Activated CD4-positive, alpha-beta T cell treated with anti-CD3 and anti-CD28 coated beads, Interleukin-2, amount 10 ng/mL, durations not matched to agents 24 days and 14 days (primary cell): ENCODE measurements around the gene CHN1. TPM values are rescaled to one million over a fixed set of nuclear protein-coding genes. Genes with fewer than 3 reads are reported as not detected.

ENCODE experiments used
- DNase-seq: peaks from one replicate; pipeline ENCODE4 v3.0.0; 2022
- H3K27ac Mint-ChIP-seq: one replicate; pipeline ENCODE4 v1.8.0; 2022; ENCODE audit warnings: mild to moderate bottlenecking, mixed read lengths
- H3K27me3 Mint-ChIP-seq: one replicate; pipeline ENCODE4 v1.8.0; 2022; ENCODE audit warnings: mixed read lengths
- H3K36me3 Mint-ChIP-seq: one replicate; pipeline ENCODE4 v1.8.0; 2022; ENCODE audit warnings: low read depth, mild to moderate bottlenecking, mixed read lengths
- H3K4me1 Mint-ChIP-seq: one replicate; pipeline ENCODE4 v1.8.0; 2021; ENCODE audit warnings: mixed read lengths
- H3K4me3 Mint-ChIP-seq: one replicate; pipeline ENCODE4 v1.8.0; 2022; ENCODE audit warnings: mild to moderate bottlenecking, moderate library complexity, mixed read lengths
- H3K9me3 Mint-ChIP-seq: one replicate; pipeline ENCODE4 v1.8.0; 2021; ENCODE audit warnings: mixed read lengths
- intact Hi-C: fragments of 100-400 bp; cut with micrococcal nuclease; formaldehyde crosslinking; loops from one replicate; pipeline ENCODE4 v1.15.1; 2023
- total RNA-seq: library from RNA; stranded (reverse); gene quantifications from 2 replicates; pipeline ENCODE4 v1.2.3, GENCODE V29; 2022

Gene CHN1
- total RNA-seq, 1 donor from 2014 or later: 3.1 TPM

DNA sequence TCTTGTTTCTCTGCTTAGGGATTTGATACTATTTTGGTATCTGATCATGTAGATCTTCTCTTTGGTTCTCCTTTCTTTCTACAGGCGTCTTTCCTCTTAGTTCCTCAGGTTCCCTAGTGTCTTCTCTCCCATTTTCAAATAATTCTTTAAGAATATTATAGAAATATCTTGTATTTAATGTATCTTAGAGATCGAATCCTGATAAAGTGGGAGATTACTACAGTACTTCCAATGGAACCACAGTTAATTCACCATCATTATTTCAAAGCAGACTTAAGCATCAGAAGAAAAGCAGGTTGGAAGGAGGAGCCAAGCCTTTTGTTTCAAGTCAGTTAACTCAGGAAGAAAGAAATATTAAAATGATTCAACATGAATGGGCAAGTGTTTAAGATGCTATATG lies 1.1 kb upstream of the CHN1 start:
- Mint-ChIP-seq H3K36me3 (no peaks in the 10 kb centered on the region), H3K27ac (no peak overlapping the region), H3K4me3 (peak overlapping the region; percentile 76), H3K9me3 (no peaks in the 10 kb centered on the region), H3K27me3 (peaks cover 67% of the 10 kb centered on the region), H3K4me1 (peaks cover 3% of the 10 kb centered on the region)
- intact Hi-C loops: loop anchor here (10.0 kb wide), 1 partner anchor 431 kb away; no protein-coding TSS in a partner anchor
- no peak for DNase-seq

DNA sequence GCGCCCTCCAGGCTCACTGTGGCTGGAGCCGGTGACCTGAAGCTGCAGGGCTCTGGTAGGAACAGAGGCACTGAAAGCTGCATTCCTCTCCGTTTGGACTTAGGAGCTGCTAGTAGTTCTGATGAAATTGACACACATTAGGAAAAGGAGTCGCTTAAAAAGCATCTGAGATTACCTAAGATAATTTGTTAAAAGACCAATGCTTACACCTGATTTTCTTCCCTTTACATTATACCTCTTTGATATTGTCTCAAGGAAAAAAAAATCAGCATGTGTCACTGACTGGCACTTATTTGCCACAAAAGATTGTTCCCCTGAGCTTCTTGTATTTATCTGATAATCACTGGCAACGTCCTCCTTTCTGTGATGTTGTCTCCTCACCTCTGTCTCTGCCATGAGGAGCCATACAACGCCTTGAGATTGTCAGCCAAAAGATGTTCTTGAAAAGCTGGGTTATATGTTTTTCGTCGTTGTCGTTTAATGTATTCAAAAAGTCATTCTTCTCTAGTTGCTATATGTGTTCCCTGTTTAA lies 618 bp upstream of the CHN1 start:
- H3K27ac Mint-ChIP-seq: no peak overlapping the region
- H3K36me3 Mint-ChIP-seq: no peaks in the 10 kb centered on the region
- no peaks in the 10 kb centered on the region for H3K9me3 Mint-ChIP-seq
- DNase-seq: no peak
- peaks cover 3% of the 10 kb centered on the region for H3K4me1 Mint-ChIP-seq
- peak overlapping the region; percentile 76 for H3K4me3 Mint-ChIP-seq
- H3K27me3 Mint-ChIP-seq: peaks cover 68% of the 10 kb centered on the region
- intact Hi-C loops: loop anchor here (1.0 to 10.0 kb wide), 2 partner anchors 256 to 431 kb away; no protein-coding TSS in a partner anchor

DNA sequence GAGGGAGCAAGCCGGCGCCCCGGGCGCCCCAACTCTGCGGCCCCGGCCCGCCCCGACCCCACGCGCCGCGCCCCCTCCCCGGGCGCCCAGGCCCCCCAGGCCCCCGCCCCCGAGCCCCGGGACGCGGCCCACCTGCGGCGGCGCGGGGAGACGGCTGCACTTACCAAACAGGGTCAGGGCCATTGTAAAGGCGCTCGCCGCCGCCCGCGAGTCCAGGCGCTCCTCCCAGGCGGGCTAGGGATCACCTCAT lies 526 bp downstream of the CHN1 start:
- no peak overlapping the region for H3K27ac Mint-ChIP-seq
- H3K4me1 Mint-ChIP-seq: peaks cover 3% of the 10 kb centered on the region
- intact Hi-C loops: loop anchor here (10.0 kb wide), 1 partner anchor 430 kb away; no protein-coding TSS in a partner anchor
- H3K27me3 Mint-ChIP-seq: peaks cover 61% of the 10 kb centered on the region
- no peaks in the 10 kb centered on the region for H3K9me3 Mint-ChIP-seq
- DNase-seq: peak; percentile 51
- H3K4me3 Mint-ChIP-seq: peak overlapping the region; percentile 84
- H3K36me3 Mint-ChIP-seq: no peaks in the 10 kb centered on the region

DNA sequence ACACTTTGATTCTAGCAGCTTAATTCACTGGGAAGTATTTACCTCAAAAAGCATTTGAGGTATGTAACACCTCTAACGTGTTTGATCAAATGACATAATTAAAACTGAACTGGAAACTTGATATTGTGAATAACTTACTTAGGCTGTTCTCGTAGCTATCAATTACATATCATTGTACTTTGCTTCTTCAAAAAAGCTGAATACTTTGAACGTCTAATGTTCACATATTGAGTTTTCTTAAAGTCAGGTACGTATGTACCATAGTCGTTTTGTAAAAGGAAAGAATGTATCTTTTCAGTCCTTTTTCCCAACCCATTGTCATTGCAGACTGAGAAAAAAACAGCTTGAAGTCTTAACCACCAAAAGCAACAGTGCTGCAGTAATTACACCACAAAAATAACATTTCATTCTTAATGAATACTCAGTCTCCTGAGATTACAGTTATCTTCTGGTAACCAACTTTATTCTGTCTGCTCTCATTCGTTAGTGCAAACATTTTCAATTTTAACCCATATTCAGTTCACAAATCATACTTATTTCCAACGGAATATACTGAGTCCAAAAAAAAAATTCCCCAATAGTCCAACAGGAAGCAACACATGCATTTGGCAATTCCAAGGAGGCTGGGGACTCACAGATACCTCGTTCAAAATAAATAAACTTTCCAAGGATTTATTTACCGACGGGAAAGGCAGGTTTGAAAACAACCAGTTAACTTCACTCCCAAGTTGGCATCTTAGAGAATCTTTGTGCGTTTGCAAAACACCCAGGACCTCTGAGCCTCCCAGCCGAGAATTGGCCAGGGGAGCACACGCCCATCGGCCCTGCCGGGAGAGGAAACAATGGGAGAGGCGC lies 1.1 kb downstream of the CHN1 start:
- Mint-ChIP-seq H3K27ac (no peak overlapping the region), H3K9me3 (no peaks in the 10 kb centered on the region), H3K4me3 (peak overlapping the region; percentile 84), H3K4me1 (peaks cover 3% of the 10 kb centered on the region), H3K27me3 (peaks cover 61% of the 10 kb centered on the region), H3K36me3 (no peaks in the 10 kb centered on the region)
- intact Hi-C loops: loop anchor here (10.0 kb wide), 1 partner anchor 429 kb away; no protein-coding TSS in a partner anchor
- no peak for DNase-seq

DNA sequence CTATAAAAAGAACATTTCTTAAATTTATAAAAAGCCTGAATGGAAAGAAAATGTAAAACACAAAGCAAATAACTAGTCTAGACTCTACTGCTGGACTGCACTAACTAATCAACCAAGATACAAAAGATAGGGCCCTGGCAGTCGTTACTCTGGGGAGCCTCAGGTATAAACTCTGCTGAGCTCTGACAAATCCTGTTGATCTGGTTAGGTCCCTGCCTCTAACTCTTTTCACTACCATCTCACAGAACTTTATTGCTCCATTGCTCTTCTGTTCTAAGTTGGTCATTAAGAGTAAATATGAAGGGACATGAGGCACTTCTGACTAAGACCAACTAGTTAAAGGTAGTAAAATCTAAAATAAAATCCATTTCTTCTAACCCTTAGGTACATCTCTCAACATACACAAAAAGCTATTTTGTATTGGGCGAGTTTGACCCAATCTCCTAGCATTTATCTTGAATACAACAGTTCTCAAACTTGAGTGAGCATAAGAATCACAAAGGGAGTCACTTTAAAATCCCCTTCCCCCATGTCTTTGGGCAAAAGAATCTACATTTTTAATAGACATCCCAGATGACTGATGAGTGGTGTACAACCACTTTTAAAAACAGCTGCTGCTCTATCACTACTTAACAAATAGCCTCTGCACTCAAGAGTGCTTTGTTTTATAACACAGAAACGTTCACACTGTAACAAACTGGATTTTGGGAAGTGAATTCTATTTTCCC lies 2.5 kb downstream of the CHN1 start:
- no peak overlapping the region for H3K27ac Mint-ChIP-seq
- H3K4me1 Mint-ChIP-seq: peaks cover 5% of the 10 kb centered on the region
- no peaks in the 10 kb centered on the region for H3K36me3 Mint-ChIP-seq
- DNase-seq: no peak
- intact Hi-C loops: loop anchor here (10.0 kb wide), 1 partner anchor 428 kb away; no protein-coding TSS in a partner anchor
- no peaks in the 10 kb centered on the region for H3K9me3 Mint-ChIP-seq
- peaks cover 56% of the 10 kb centered on the region for H3K27me3 Mint-ChIP-seq
- no peak overlapping the region for H3K4me3 Mint-ChIP-seq

DNA sequence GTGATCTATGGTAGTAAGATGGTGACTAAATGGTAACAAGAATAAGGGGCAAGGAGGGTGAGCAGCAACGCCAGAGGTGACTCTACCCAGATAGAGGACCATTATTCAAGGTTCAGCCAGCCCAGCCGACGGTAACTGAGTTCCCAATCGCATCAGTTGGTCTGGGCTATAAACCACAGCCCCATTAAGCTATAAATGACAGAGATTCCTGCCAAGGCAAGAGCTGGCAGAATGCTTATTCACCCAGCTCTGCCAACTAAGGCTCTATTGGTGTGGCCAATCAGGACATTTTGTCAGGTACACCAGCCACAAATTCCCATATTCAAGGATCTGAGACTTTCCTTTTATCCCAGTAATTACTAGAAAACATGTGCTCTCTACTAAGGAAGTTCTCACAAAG lies 3.6 kb downstream of the CHN1 start:
- Mint-ChIP-seq H3K4me3 (no peak overlapping the region), H3K27me3 (peaks cover 47% of the 10 kb centered on the region), H3K4me1 (peaks cover 11% of the 10 kb centered on the region), H3K9me3 (no peaks in the 10 kb centered on the region), H3K27ac (no peak overlapping the region), H3K36me3 (no peaks in the 10 kb centered on the region)
- DNase-seq: no peak
- intact Hi-C loops: loop anchor here (10.0 kb wide), 1 partner anchor 427 kb away; no protein-coding TSS in a partner anchor

DNA sequence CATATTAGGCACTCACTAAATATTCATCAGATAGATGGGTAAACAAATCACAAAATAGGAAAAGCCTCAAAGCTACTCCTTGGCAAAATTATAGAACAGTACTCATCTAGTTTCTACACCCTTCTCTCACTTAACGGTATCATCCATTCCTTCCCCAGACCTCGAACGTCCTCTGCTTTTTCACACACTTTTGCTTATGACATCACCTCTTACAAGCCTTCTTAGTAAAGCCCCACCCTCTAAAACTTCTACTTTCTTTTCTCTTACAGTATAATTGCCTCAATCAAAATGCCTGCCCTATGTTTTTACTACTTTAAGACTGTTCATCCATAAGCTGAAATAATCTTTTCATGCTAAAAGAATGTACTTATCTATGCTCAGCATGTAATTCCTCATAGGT lies 8.1 kb downstream of the CHN1 start:
- H3K9me3 Mint-ChIP-seq: no peaks in the 10 kb centered on the region
- no peak overlapping the region for H3K27ac Mint-ChIP-seq
- peaks cover 8% of the 10 kb centered on the region for H3K4me1 Mint-ChIP-seq
- no peak overlapping the region for H3K4me3 Mint-ChIP-seq
- intact Hi-C loops: no loop called here
- no peak for DNase-seq
- H3K36me3 Mint-ChIP-seq: no peaks in the 10 kb centered on the region
- H3K27me3 Mint-ChIP-seq: peaks cover 25% of the 10 kb centered on the region

DNA sequence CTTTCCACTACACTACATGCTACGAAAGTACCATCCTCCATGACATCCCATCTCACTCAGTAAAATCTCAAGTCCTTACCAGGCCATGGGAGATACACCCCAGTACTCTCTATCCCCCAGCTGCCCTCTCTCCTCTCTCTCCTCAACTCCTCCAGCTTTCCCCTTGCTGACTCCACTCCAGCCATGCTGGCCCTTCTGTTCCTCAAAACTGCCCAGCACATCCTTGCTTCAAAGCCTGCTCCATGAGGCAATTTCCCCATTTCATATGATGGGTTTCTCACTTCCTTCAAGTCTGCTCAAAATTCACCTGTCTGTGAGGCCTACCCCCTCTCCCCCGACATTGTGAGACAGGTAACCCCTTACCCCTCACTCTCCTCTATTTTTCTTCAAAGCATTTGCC lies 8.6 kb downstream of the CHN1 start:
- Mint-ChIP-seq H3K36me3 (no peaks in the 10 kb centered on the region), H3K4me3 (no peak overlapping the region), H3K27ac (no peak overlapping the region), H3K9me3 (no peaks in the 10 kb centered on the region), H3K4me1 (peaks cover 8% of the 10 kb centered on the region), H3K27me3 (peaks cover 21% of the 10 kb centered on the region)
- DNase-seq: no peak
- intact Hi-C loops: no loop called here

DNA sequence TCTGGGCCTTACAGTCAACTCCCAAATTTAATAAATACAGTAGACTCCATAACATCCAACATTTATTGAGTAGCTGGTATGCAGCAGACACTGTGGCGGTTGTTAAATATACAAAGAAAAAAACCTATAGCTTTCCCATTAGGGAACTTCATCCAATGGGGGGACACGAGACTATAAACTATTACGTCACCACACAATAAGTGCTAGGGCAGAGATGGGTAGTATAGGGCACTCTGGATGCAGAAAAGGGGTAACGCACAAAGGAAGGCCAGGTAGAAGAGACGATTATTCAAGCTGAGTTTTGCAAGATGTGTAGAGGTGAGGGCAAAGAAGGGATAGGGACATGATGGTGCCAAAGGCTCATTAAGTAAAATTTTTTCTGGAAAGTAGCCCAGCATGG lies 10.8 kb downstream of the CHN1 start:
- Mint-ChIP-seq H3K27ac (no peak overlapping the region), H3K36me3 (no peaks in the 10 kb centered on the region), H3K27me3 (peaks cover 16% of the 10 kb centered on the region), H3K4me1 (peaks cover 10% of the 10 kb centered on the region), H3K4me3 (no peak overlapping the region), H3K9me3 (no peaks in the 10 kb centered on the region)
- no peak for DNase-seq
- intact Hi-C loops: no loop called here

DNA sequence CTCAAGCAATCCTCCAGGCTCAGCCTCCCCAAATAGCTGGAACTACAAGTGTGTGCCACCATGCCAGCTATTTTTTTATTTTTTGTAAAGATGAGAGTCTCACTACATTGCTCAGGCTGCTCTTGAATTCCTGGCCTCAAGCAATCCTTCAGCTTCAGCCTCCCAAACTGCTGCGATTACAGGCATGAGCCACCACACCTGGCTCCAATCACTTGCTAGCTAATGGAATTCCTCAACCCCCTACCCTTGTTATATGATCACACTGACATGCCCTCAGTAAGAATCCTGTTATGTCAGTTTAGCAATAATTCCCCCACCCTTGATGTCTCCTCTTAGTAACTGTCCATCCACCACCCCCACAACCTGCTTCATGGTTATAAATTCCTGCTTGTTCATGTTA lies 12.3 kb downstream of the CHN1 start:
- Mint-ChIP-seq H3K36me3 (no peaks in the 10 kb centered on the region), H3K4me1 (peaks cover 8% of the 10 kb centered on the region), H3K9me3 (no peaks in the 10 kb centered on the region), H3K27ac (no peak overlapping the region), H3K27me3 (peaks cover 16% of the 10 kb centered on the region), H3K4me3 (no peak overlapping the region)
- DNase-seq: no peak
- intact Hi-C loops: no loop called here

DNA sequence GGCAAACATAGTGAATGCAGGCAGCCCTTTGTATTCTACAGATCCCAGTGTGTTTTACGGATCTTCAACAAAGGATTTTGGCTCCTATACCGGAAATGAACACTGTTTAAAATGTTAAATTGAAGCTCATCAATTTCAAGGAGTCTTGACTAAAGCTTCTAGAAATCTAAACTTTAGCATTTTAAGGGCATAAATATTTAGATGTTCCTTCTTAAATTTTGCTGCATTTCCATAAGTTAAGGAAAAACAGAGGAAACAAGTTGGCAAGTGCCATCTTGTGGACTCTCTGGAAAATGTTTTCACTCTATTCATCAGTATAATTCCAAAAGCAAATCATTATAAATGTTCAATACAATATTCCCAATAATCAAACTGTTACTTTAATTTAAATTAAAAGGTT lies 19.6 kb downstream of the CHN1 start:
- intact Hi-C loops: no loop called here
- no peak overlapping the region for H3K4me3 Mint-ChIP-seq
- peaks cover 19% of the 10 kb centered on the region for H3K27me3 Mint-ChIP-seq
- H3K36me3 Mint-ChIP-seq: no peaks in the 10 kb centered on the region
- peaks cover 2% of the 10 kb centered on the region for H3K4me1 Mint-ChIP-seq
- H3K27ac Mint-ChIP-seq: no peak overlapping the region
- no peaks in the 10 kb centered on the region for H3K9me3 Mint-ChIP-seq
- DNase-seq: no peak

DNA sequence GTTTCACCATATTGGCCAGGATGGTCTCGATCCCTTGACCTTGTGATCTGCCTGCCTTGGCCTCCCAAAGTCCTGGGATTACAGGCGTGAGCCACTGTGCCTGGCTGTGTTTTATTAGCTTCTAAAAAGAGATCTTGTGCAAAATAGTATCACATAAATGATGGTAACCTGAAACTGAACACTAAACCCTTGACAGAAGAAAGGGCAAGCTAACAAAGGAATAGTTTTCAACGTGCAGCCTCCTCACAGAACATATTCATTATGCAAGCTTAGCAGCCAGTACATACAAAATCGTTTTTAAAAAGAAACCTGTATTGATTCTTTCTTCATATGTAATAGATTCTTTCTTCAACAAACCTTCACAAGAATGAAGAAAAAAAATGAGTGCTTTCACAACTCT lies 20.6 kb downstream of the CHN1 start:
- Mint-ChIP-seq H3K4me1 (no peaks in the 10 kb centered on the region), H3K4me3 (no peak overlapping the region), H3K36me3 (no peaks in the 10 kb centered on the region), H3K27me3 (peaks cover 15% of the 10 kb centered on the region), H3K27ac (no peak overlapping the region), H3K9me3 (no peaks in the 10 kb centered on the region)
- intact Hi-C loops: no loop called here
- DNase-seq: no peak

DNA sequence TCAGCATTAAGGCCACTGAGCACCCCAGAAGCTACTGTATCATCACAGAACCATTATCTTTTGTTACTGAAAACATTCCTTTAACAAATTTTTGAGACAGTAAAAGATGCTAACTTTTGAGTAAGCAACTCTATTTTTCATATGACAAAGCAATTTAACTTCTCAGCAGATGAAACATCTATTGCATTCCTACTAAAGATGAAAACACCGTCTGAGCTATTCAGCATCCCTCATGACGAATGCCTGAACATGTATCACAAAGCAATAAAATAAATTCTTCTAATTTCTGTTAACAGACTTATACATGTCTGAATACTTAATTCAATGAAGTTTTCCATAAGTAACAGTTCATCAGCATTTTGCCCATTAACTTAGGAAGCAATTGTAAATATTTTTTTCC lies 23.9 kb downstream of the CHN1 start:
- Mint-ChIP-seq H3K36me3 (no peaks in the 10 kb centered on the region), H3K4me3 (no peak overlapping the region), H3K4me1 (no peaks in the 10 kb centered on the region), H3K27ac (no peak overlapping the region), H3K27me3 (peaks cover 20% of the 10 kb centered on the region), H3K9me3 (no peaks in the 10 kb centered on the region)
- intact Hi-C loops: no loop called here
- no peak for DNase-seq

DNA sequence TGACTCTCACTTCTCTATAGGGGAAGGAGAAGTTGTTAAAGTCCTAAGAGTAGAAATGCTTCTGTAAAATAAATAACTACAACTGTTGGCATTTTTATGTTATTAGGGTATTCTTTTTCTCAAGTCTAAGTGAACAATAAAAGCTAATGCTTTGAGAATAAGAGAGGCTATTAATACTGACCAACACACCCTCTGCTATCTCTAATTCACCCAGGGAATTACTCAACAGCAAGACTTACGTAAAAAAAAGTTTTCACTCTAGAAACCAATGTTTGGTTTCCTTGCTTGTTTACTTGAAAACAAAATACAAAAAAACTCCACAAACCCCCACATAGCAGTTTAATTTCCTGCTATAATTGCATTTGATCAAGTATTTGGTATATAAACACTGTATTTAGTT lies 25.2 kb downstream of the CHN1 start:
- Mint-ChIP-seq H3K27me3 (peaks cover 17% of the 10 kb centered on the region), H3K36me3 (no peaks in the 10 kb centered on the region), H3K4me1 (no peaks in the 10 kb centered on the region), H3K9me3 (no peaks in the 10 kb centered on the region), H3K27ac (no peak overlapping the region), H3K4me3 (no peak overlapping the region)
- intact Hi-C loops: no loop called here
- DNase-seq: no peak
